ENCODE measurements around the gene MAP4K4.
"Not testable (repeated sequence)": the region's sequence is repeated elsewhere in the genome, so short reads cannot be mapped to it uniquely, and the experiment has no call there.

Gene MAP4K4

DNA sequence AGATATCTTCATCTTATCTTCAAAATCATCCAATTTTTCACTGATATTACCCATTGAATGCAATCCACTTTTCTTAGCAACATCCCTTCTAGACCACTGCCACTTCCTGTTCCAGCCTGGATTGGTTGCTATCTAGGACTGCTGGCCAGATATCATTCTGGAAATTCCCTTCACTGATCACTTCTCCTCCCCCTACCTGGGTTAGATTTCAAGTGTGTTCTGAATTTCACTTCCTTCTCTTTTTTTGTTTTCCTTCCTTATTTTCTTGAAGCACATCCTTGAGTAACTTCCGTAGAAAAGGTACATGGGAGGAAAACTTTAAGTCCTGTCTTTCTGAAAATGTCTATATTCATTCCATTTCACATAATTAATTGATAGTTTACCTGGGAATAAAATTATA is 212.3 kb downstream of the MAP4K4 start:
- TF ChIP-seq, protein P1, sequence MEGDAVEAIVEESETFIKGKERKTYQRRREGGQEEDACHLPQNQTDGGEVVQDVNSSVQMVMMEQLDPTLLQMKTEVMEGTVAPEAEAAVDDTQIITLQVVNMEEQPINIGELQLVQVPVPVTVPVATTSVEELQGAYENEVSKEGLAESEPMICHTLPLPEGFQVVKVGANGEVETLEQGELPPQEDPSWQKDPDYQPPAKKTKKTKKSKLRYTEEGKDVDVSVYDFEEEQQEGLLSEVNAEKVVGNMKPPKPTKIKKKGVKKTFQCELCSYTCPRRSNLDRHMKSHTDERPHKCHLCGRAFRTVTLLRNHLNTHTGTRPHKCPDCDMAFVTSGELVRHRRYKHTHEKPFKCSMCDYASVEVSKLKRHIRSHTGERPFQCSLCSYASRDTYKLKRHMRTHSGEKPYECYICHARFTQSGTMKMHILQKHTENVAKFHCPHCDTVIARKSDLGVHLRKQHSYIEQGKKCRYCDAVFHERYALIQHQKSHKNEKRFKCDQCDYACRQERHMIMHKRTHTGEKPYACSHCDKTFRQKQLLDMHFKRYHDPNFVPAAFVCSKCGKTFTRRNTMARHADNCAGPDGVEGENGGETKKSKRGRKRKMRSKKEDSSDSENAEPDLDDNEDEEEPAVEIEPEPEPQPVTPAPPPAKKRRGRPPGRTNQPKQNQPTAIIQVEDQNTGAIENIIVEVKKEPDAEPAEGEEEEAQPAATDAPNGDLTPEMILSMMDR (IDR thresholded peaks at IDR 0.05): peak; percentile 17
- Histone ChIP-seq H3K4me1 (ENCODE audit: control insufficient read depth in 1 of 2, insufficient read depth in 1 of 2, low read depth in 1 of 2, low read length in 1 of 2) (peaks cover 43 to 60% of the 10 kb centered on the region in 2 experiments), H3K27ac (peak overlapping the region; percentile 86), H3K36me3 (no peaks in the 10 kb centered on the region), H3K9me3 (peaks cover 9% of the 10 kb centered on the region), H3K27me3 (no peaks in the 10 kb centered on the region), H3K4me3 (ENCODE audit: low read depth in 1 of 2, low read length in 1 of 2) (peak overlapping the region in 1 of 2 experiments; percentile 29)

DNA sequence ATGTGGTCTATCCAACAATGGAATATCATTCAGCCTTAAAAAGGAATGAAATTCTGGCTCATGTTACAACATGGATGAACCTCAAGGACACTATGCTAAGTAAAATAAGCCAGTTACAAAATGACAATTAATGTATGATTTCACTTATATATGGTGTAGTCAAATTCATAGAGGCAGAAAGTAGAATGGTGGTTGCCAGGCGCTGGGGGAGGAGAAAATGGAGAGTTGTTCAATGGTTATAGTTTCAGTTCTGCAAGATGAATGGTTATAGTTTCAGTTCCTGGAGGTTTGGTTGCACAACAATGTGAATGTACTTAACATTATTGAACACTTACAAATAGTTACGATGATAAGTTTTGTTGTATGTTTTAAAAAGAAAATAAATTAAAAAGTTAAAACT is 215.0 kb downstream of the MAP4K4 start:
- Histone ChIP-seq H3K4me3 (ENCODE audit: low read depth in 1 of 2, low read length in 1 of 2) (no peak overlapping the region), H3K9me3 (no peaks in the 10 kb centered on the region), H3K27me3 (no peaks in the 10 kb centered on the region), H3K27ac (peak overlapping the region; percentile 36), H3K36me3 (no peaks in the 10 kb centered on the region), H3K4me1 (ENCODE audit: control insufficient read depth in 1 of 2, insufficient read depth in 1 of 2, low read depth in 1 of 2, low read length in 1 of 2) (peaks cover 43 to 57% of the 10 kb centered on the region in 2 experiments)
- TF ChIP-seq, protein P1 (IDR thresholded peaks at IDR 0.05): no peak

DNA sequence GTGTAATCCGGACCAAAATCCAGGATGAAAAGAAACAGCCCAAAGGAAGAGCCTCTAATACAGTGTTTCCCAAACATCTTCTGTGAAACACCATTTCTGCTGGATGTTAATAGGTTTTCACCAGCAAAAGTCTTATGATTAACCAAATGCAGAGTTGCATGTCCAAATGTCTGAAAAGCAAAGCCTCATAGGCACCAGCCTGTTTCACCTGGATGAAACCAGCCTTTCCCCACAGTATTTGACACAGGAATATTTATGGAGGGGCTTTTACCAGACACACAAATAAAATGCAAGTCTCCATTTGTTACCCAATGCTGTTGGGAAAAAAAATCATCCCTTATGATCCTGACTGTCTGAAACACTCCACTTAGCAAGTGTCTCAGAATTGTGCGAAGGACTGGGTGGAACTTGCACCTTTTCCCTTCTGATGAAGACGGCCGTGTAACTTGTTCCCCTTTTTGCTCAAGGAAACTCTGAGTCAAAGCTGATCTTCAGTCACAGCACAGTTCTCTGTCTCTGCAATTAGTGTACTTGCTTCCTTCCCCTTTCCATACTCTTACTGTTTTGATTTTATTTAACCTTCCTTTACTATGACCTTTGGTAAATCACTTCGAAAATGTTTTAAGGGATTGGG is 223.9 kb downstream of the MAP4K4 start:
- H3K36me3 ChIP-seq: no peaks in the 10 kb centered on the region
- H3K27ac ChIP-seq: peak overlapping the region; percentile 92
- peaks cover 66 to 73% of the 10 kb centered on the region in 2 experiments for H3K4me1 ChIP-seq (ENCODE audit: control insufficient read depth in 1 of 2, insufficient read depth in 1 of 2, low read depth in 1 of 2, low read length in 1 of 2)
- H3K27me3 ChIP-seq: no peaks in the 10 kb centered on the region
- TF ChIP-seq, protein P1 (IDR thresholded peaks at IDR 0.05): no peak
- peak overlapping the region; percentile 9 to 31 for H3K4me3 ChIP-seq (ENCODE audit: low read depth in 1 of 2, low read length in 1 of 2)
- H3K9me3 ChIP-seq: no peaks in the 10 kb centered on the region

DNA sequence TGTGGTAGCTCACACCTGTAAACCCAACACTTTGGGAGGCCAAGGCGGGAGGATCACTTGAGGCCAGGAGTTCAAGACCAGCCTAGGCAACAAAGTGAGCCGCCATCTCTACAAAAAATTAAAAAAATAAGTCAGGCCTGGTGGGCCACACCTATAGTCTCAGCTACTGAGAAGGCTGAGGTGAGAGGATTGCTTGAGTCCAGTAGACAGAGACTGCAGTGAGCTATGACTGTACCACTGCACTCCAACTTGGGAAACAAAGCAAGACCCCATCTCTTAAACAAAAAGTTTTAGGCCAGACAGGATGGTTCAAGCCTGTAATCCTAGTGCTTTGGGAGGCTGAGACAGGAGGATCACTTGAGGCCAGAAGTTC is 224.4 kb downstream of the MAP4K4 start:
- H3K4me1 ChIP-seq (ENCODE audit: control insufficient read depth in 1 of 2, insufficient read depth in 1 of 2, low read depth in 1 of 2, low read length in 1 of 2): peaks cover 66 to 73% of the 10 kb centered on the region in 2 experiments
- peak overlapping the region in 1 of 2 experiments; percentile 7 for H3K4me3 ChIP-seq (ENCODE audit: low read depth in 1 of 2, low read length in 1 of 2)
- TF ChIP-seq, protein P1 (IDR thresholded peaks at IDR 0.05): no peak
- peak overlapping the region; percentile 92 for H3K27ac ChIP-seq
- H3K36me3 ChIP-seq: no peaks in the 10 kb centered on the region
- H3K27me3 ChIP-seq: no peaks in the 10 kb centered on the region
- H3K9me3 ChIP-seq: no peaks in the 10 kb centered on the region

DNA sequence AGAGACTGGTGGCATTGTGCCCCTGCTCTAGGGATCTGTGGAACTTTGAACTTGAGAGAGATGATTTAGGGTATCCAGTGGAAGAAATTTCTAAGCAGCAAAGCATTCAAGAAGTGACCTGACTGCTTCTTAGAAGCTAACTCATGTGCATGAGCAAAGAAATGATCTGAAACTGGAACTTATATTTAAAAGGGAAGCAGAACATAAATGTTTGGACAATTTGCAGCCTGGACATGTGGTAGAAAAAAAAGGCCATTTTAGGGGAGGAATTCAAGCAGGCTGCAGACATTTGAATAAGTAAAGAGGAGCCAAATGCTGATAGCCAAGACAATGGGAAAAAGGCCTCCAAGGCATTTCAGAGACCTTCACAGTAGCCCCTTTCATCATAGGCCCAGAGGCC is 226.8 kb downstream of the MAP4K4 start:
- H3K36me3 ChIP-seq; H3K27me3 ChIP-seq; H3K9me3 ChIP-seq; H3K4me3 ChIP-seq (ENCODE audit: low read depth in 1 of 2, low read length in 1 of 2): not testable (repeated sequence)
- peak overlapping the region; percentile 92 for H3K27ac ChIP-seq
- peaks cover 66 to 72% of the 10 kb centered on the region in 2 experiments for H3K4me1 ChIP-seq (ENCODE audit: control insufficient read depth in 1 of 2, insufficient read depth in 1 of 2, low read depth in 1 of 2, low read length in 1 of 2)

DNA sequence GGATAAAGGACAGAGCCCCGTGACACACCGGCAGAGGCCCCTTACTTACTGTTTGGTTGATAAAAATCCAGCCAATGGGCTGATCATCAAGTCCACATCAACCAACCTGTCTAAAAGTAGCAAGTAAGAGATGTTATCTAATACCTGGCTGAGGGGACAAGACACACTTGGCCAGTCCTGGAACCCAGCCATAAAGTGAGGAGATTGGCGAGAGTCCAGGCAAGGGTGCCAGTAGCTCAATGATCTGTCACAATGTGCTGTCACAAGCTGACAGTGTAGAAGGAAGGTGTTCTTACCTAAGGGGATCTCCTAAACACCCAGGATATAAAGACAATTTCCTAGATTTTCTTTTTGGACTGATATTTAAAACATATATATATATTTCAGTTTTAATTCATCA is 232.5 kb downstream of the MAP4K4 start:
- TF ChIP-seq, protein P1 (IDR thresholded peaks at IDR 0.05): no peak
- H3K27me3 ChIP-seq: no peaks in the 10 kb centered on the region
- no peak overlapping the region for H3K4me3 ChIP-seq (ENCODE audit: low read depth in 1 of 2, low read length in 1 of 2)
- no peaks in the 10 kb centered on the region for H3K36me3 ChIP-seq
- no peak overlapping the region for H3K27ac ChIP-seq
- H3K9me3 ChIP-seq: no peaks in the 10 kb centered on the region
- peaks cover 28 to 35% of the 10 kb centered on the region in 2 experiments for H3K4me1 ChIP-seq (ENCODE audit: control insufficient read depth in 1 of 2, insufficient read depth in 1 of 2, low read depth in 1 of 2, low read length in 1 of 2)

Measured in neutrophil (primary cell).